GM15510 (cell line): ENCODE measurements around the gene GLI2.

Experiments
- POLR2A ChIP-seq: IDR thresholded peaks from 3 replicates; pipeline ENCODE4 v1.6.1; 2011; ENCODE audit warnings: borderline replicate concordance; ENCODE audit not compliant: insufficient read length; ENCODE audit errors: extremely low read depth

The GLI2 gene

DNA sequence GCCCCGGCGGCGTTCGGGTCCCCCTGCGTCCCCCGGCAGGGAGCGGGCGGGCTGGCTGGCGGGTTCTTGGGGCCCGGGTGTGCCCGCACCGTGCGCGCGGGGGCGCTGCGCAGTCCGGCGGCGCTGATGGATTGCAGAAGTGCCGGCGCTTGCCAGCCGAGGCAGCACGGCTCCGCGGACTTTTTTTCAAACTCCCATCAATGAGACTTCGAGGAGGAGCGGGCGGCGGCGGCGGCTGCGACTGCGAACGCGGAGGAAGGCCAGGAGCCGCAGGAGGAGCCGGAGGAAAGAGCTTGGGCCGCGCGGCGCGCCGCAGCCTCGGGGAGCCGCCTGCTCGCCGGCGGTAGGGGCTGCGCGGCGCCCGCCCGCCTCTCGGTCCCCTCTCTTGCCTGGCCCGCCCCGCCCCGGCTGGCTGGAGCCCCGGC is at the start of gene GLI2:
GLI2 (plus strand) TSS at position 123 of the 425 bp plus-strand sequence. CDS start 61,453 bp downstream, outside the sequence.
- no peak for TF ChIP-seq POLR2A

DNA sequence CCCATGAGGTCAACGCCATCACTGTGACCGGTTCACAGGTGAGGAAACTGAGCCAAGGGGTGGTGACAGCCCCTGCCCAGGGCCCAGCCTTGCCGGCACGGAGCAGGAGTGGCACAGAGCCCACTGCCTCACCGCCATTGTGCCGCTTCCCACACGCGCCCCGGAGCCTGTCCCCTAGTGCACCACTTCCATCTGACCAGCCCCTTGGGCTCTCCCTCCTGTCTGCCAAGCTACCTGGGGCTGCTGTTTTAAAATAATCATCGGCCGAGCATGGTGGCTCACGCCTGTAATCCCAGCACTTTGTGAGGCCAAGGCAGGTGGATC is 49.7 kb upstream of the GLI2 start:
- TF ChIP-seq POLR2A: no peak

- no peak for TF ChIP-seq POLR2A
These were observed 49.0 kb upstream of the GLI2 start for GRCh38 chr2:120686511-120687168.

GRCh38 chr2:120687210-120687609 is 48.5 kb upstream of the GLI2 start:
- no peak for TF ChIP-seq POLR2A

DNA sequence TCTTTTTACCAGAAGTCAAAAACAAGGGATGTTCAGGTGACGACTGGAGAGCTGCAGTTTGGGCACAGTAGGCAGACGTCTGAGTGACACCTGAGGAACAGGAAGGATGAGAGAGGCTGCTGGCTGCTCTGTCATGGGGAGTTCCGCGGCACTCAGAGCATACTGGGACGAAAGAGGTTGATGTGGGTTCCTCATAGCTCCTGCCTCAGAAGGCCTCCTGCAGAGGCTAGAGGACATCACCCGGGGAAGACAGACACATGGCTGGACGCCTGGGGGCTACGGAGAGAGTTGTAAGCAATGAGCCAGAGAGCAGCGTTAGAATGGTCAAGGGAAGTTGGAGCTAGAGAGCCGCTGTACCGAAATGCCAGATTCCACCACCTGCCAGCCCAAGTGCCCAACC is 45.1 kb upstream of the GLI2 start:
- TF ChIP-seq POLR2A: no peak

- TF ChIP-seq POLR2A: no peak
These were observed 44.3 kb upstream of the GLI2 start for GRCh38 chr2:120691410-120691809.

DNA sequence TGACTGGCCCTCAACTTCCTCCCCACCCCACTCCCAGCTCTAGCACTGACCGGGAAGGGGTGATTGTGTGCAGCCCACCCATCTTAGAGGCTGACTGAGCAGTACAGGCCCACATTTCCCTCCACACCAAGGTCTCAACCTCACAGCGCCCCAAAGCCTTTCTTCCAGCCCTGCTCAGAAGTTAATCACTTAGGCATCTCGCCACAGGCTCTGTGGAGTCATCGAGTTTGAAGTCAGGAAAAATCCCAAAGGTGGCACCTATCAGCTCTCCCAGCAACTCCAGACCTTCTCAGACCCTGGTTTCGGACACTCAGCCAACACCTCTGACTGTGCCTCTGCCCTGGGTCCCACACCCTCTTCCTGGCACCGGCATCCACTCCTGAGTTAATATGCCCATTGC is 43.0 kb upstream of the GLI2 start:
- no peak for TF ChIP-seq POLR2A

GRCh38 chr2:120693121-120693520 is 42.5 kb upstream of the GLI2 start:
- no peak for TF ChIP-seq POLR2A

GRCh38 chr2:120694034-120694433 is 41.6 kb upstream of the GLI2 start:
- no peak for TF ChIP-seq POLR2A

- no peak for TF ChIP-seq POLR2A
These were observed 38.2 kb upstream of the GLI2 start for GRCh38 chr2:120697471-120697870.

GRCh38 chr2:120699292-120699691 is 36.4 kb upstream of the GLI2 start:
- TF ChIP-seq POLR2A: no peak

- TF ChIP-seq POLR2A: no peak
These were observed 35.0 kb upstream of the GLI2 start for GRCh38 chr2:120700659-120701058.

- TF ChIP-seq POLR2A: no peak
These were observed 34.6 kb upstream of the GLI2 start for GRCh38 chr2:120701096-120701495.

DNA sequence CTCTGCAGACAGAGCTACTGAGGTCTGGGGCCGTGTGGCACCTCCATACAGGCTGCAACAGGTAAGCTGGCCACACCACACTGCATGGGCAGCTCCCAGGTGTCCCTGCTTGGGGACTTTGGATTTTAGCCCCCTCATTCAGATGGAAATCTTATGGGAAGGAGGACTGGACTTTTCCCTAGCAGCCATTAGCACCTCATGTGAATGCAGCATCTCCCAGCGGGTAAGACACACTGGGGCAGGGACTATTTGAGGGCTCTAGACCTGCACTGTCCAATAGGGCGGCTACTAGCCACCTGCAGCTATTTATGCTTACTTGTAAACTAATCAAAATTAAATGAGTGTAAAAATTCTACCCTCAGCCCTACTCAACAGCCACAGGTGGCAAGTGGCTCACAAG is 34.2 kb upstream of the GLI2 start:
- TF ChIP-seq POLR2A: no peak

DNA sequence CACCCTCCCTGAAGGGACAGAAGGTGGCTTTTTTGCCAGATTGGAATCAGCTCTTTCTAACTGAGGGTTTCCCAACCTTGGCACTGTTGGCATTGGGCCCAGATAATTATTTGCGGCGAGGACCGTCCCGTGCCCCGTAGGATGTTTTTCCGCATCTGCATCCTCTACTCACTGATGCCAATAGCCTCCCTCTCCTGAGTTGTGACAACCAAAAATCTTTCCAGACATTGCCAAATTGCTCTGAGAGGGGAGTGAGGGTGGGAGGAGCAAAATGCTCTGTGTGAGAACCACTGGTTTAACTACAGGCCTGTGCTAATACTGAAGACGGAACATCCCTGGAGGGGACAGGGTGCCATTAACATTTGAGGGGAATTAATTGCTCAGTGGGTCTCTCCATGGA is 33.6 kb upstream of the GLI2 start:
- TF ChIP-seq POLR2A: no peak

GRCh38 chr2:120702801-120703200 is 32.9 kb upstream of the GLI2 start:
- TF ChIP-seq POLR2A: no peak

GRCh38 chr2:120703330-120703994 is 32.2 kb upstream of the GLI2 start:
- TF ChIP-seq POLR2A: no peak

DNA sequence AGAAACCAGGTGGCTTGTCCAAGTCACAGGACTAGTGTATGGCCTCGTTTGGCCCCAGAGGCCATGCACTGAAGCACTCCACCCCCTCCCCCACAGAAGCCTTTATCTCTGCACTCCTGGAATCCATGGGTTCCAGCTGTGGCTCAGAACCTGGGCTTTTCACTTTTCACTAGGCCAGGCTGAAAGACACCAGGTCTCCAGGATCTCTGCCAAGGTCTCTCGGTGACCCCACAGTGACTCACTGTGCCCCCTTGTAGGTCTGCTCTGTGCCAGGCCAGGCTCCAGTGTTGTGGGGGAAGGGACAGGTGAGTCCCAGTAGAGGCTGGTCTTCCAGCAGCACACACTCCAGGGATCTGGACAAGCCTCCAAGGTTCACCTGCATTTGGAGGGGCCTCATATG is 31.0 kb upstream of the GLI2 start:
- no peak for TF ChIP-seq POLR2A

DNA sequence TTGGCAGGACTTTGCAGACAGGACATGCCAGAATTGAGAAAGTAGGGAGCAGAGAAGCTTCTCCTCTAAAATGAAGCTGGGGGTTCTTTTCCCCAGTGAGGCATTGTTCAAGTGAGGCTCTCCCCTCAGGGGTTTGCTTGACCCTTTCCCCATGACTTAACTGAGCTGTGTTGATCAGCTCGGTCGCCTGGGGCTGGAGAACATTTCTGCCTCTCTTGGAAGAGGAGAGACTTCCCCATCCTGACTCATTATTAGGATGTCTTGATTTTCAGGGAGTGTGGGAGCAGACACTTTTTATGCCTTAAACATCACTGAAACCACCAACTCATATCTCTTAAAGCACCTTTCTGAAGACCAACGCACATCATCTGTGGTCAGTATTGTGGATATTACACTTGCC is 27.9 kb upstream of the GLI2 start:
- TF ChIP-seq POLR2A: no peak
